Liver (tissue), 9 donors: Measurements from ENCODE around the gene UBASH3B. TPM values are rescaled to one million over a fixed set of nuclear protein-coding genes. Genes with fewer than 3 reads are reported as not detected.

Experiments used
- DNase-seq: peaks from one replicate; pipeline ENCODE4 v3.0.0-alpha.2; 2017; ENCODE audit warnings: low spot score
- H3K27ac ChIP-seq, 2 donors: one replicate each; pipeline ENCODE4 v1.7.0; 2013; ENCODE audit warnings: inconsistent platforms in 2 of 2, low read length in 2 of 2, control low read depth in 1 of 2, low read depth in 1 of 2, mild to moderate bottlenecking in 1 of 2
- H3K27me3 ChIP-seq, 4 donors: one replicate each; pipeline versions ENCODE4 v1.6.1 to v1.7.0; 2013; ENCODE audit warnings: low read length in 3 of 4, inconsistent platforms in 1 of 4, mild to moderate bottlenecking in 1 of 4, moderate library complexity in 1 of 4; ENCODE audit not compliant: control insufficient read depth in 4 of 4, insufficient read depth in 4 of 4
- H3K36me3 ChIP-seq, 4 donors: one replicate each; pipeline versions ENCODE4 v1.6.1 to v1.7.0; 2013; ENCODE audit warnings: low read length in 3 of 4, mild to moderate bottlenecking in 3 of 4, low read depth in 1 of 4, moderate library complexity in 1 of 4; ENCODE audit not compliant: control insufficient read depth in 4 of 4, insufficient read depth in 3 of 4
- H3K4me1 ChIP-seq, 4 donors: one replicate each; pipeline versions ENCODE4 v1.6.1 to v1.7.0; 2013; ENCODE audit warnings: low read length in 3 of 4, mild to moderate bottlenecking in 3 of 4, moderate library complexity in 1 of 4; ENCODE audit not compliant: control insufficient read depth in 4 of 4, insufficient read depth in 4 of 4
- H3K4me3 ChIP-seq, 3 donors: one replicate each; pipeline versions ENCODE4 v1.6.1 to v1.7.0; 2013; ENCODE audit warnings: low read length in 3 of 3, control low read depth in 1 of 3, low read depth in 1 of 3, mild to moderate bottlenecking in 1 of 3
- H3K9ac ChIP-seq, 2 donors: one replicate each; pipeline ENCODE4 v1.7.0; 2013; ENCODE audit warnings: low read length in 2 of 2, mild to moderate bottlenecking in 2 of 2, moderate library complexity in 2 of 2, control low read depth in 1 of 2, low read depth in 1 of 2
- H3K9me3 ChIP-seq, 4 donors: one replicate each; pipeline versions ENCODE4 v1.6.1 to v1.7.0; 2013; ENCODE audit warnings: low read length in 3 of 4; ENCODE audit not compliant: control insufficient read depth in 4 of 4
- ATF3 ChIP-seq: IDR thresholded peaks from 2 replicates; pipeline ENCODE4 v1.6.1; 2016; ENCODE audit warnings: antibody characterized with exemption
- CTCF ChIP-seq: fragments of 150-350 bp; IDR thresholded peaks from 2 replicates; pipeline ENCODE4 v1.5.1; 2017; ENCODE audit warnings: improper control_type of control experiment, low read depth, low read length; ENCODE audit not compliant: missing input control
- EGR1 ChIP-seq, 2 donors: IDR thresholded peaks; 2 replicates each; pipeline ENCODE4 v1.6.1; 2016 to 2018; ENCODE audit warnings: antibody characterized with exemption in 2 of 2, low read depth in 2 of 2
- FOXA1 ChIP-seq: IDR thresholded peaks from 2 replicates; pipeline ENCODE4 v1.6.1; 2016; ENCODE audit warnings: antibody characterized with exemption
- FOXA2 ChIP-seq: IDR thresholded peaks from 2 replicates; pipeline ENCODE4 v1.6.1; 2016; ENCODE audit warnings: antibody characterized with exemption
- GABPA ChIP-seq, 2 donors: IDR thresholded peaks in 1 of 2; conservative IDR thresholded peaks in 1 of 2; 2 replicates each; pipeline ENCODE4 v1.6.1; 2016; ENCODE audit warnings: antibody characterized with exemption in 2 of 2, mild to moderate bottlenecking in 1 of 2, moderate library complexity in 1 of 2
- HNF4A ChIP-seq, 2 donors: conservative IDR thresholded peaks; 2 replicates each; pipeline ENCODE4 v1.6.1; 2016; ENCODE audit warnings: antibody characterized with exemption in 2 of 2, mild to moderate bottlenecking in 2 of 2
- HNF4G ChIP-seq: IDR thresholded peaks from 2 replicates; pipeline ENCODE4 v1.6.1; 2016; ENCODE audit warnings: antibody characterized with exemption
- JUND ChIP-seq, 2 donors: IDR thresholded peaks; 2 replicates each; pipeline ENCODE4 v1.6.1; 2016; ENCODE audit warnings: antibody characterized with exemption in 2 of 2
- MAX ChIP-seq: IDR thresholded peaks from 2 replicates; pipeline ENCODE4 v1.6.1; 2016; ENCODE audit warnings: antibody characterized with exemption
- RAD21 ChIP-seq, 2 donors: IDR thresholded peaks; 2 replicates each; pipeline ENCODE4 v1.6.1; 2016; ENCODE audit warnings: antibody characterized with exemption in 2 of 2, mild to moderate bottlenecking in 2 of 2
- REST ChIP-seq: IDR thresholded peaks from 2 replicates; pipeline ENCODE4 v1.6.1; 2016; ENCODE audit warnings: antibody characterized with exemption, mild to moderate bottlenecking
- RXRA ChIP-seq, 2 donors: IDR thresholded peaks; 2 replicates each; pipeline ENCODE4 v1.6.1; 2017 to 2018; ENCODE audit warnings: antibody characterized with exemption in 2 of 2, mild to moderate bottlenecking in 1 of 2
- SP1 ChIP-seq: IDR thresholded peaks from 2 replicates; pipeline ENCODE4 v1.6.1; 2018; ENCODE audit warnings: antibody characterized with exemption, mild to moderate bottlenecking
- ZBTB33 ChIP-seq: IDR thresholded peaks from 2 replicates; pipeline ENCODE4 v1.6.1; 2016; ENCODE audit warnings: antibody characterized with exemption
- WGBS: extraction: QIAGEN DNeasy Blood & Tissue Kit; methylation state at CpG from one replicate; pipeline ENCODE4 v1.1.7; 2013; 5-methylcytosine and 5-hydroxymethylcytosine counted together
- polyA plus RNA-seq, 2 donors: library from polyadenylated mRNA; stranded (reverse) in 1 of 2; unstranded in 1 of 2; fragments of 200-250 nt in 1 of 2; fragments of >200 nt in 1 of 2; fragmentation: Nextera tagmentation in 1 of 2; extraction: Ambion mirVana in 1 of 2; gene quantifications; one replicate each; pipeline versions ENCODE4 v1.2.1 to v1.2.3, GENCODE V29; 2013 to 2015
- total RNA-seq, 2 donors: library from RNA; depleted of rRNA; stranded (reverse); fragments of >200 nt; gene quantifications; one replicate each; pipeline ENCODE4 v1.2.3, GENCODE V29; 2014
- donor health status: healthy.
- donor health status: healthy.
- donor health status: healthy.
- donor health status: healthy.
- donor health status: healthy.

The UBASH3B gene
- total and polyA plus RNA-seq, 4 donors = 0.48 to 5.5 (median 2.5) TPM

- Histone ChIP-seq H3K9ac (no peak overlapping the region), H3K9me3 (no peaks in the 10 kb centered on the region), H3K4me3 (no peak overlapping the region), H3K27ac (no peak overlapping the region), H3K27me3 (no peaks in the 10 kb centered on the region), H3K36me3 (no peaks in the 10 kb centered on the region), H3K4me1 (no peaks in the 10 kb centered on the region)
- TF ChIP-seq EGR1 (IDR thresholded peaks at IDR 0.05; ENCODE audit: low read depth in 2 of 2) (no peak), HNF4A (conservative IDR thresholded peaks at IDR 0.05) (no peak), REST (no peak)
- DNase-seq = no peak
- WGBS = 53% methylated on average over 11 of the region's 11 CpGs
Measured at GRCh38 chr11:122632181-122632824, 23.2 kb upstream of the UBASH3B start.

- 43% methylated on average over 8 of the region's 8 CpGs for WGBS
- no peaks in the 10 kb centered on the region for H3K36me3 ChIP-seq
- no peak overlapping the region for H3K27ac ChIP-seq
- no peaks in the 10 kb centered on the region for H3K9me3 ChIP-seq
- no peaks in the 10 kb centered on the region for H3K4me1 ChIP-seq
- TF ChIP-seq CTCF = peak; percentile 50
- peak; percentile 78 to 83 for TF ChIP-seq RAD21 (IDR thresholded peaks at IDR 0.05)
- TF ChIP-seq FOXA2 = no peak
- no peaks in the 10 kb centered on the region for H3K27me3 ChIP-seq
- H3K4me3 ChIP-seq = no peak overlapping the region
- DNase-seq = no peak
- H3K9ac ChIP-seq = no peak overlapping the region
Measured at GRCh38 chr11:122633219-122633829, 22.2 kb upstream of the UBASH3B start.

- H3K36me3 ChIP-seq = no peaks in the 10 kb centered on the region
- no peak for DNase-seq
- WGBS = 71% methylated on average over 8 of the region's 8 CpGs
Measured at GRCh38 chr11:122634501-122634900, 21.0 kb upstream of the UBASH3B start.

More at GRCh38 chr11:122634501-122634900, 21.0 kb upstream of the UBASH3B start:
- Histone ChIP-seq H3K4me1 (no peaks in the 10 kb centered on the region), H3K27me3 (no peaks in the 10 kb centered on the region), H3K9me3 (no peaks in the 10 kb centered on the region), H3K27ac (no peak overlapping the region), H3K9ac (no peak overlapping the region), H3K4me3 (no peak overlapping the region)
- TF ChIP-seq ATF3 = no peak
- no peak for TF ChIP-seq ZBTB33
- no peak for TF ChIP-seq GABPA (IDR thresholded peaks at IDR 0.05 in 1 of 2, conservative IDR thresholded peaks at IDR 0.05 in 1 of 2)
- no peak for TF ChIP-seq FOXA1
- no peak for TF ChIP-seq REST
- no peak for TF ChIP-seq JUND (IDR thresholded peaks at IDR 0.05)
- no peak for TF ChIP-seq HNF4G
- no peak for TF ChIP-seq HNF4A (conservative IDR thresholded peaks at IDR 0.05)
- no peak for TF ChIP-seq EGR1 (IDR thresholded peaks at IDR 0.05; ENCODE audit: low read depth in 2 of 2)
- TF ChIP-seq MAX = no peak
- TF ChIP-seq FOXA2 = no peak
- TF ChIP-seq SP1 = no peak
- TF ChIP-seq RXRA (IDR thresholded peaks at IDR 0.05) = no peak
